ENCODE measurements around the gene XAGE3. TPM values are rescaled to one million over a fixed set of nuclear protein-coding genes. Genes with fewer than 3 reads are reported as not detected.

Gene XAGE3, protein sequence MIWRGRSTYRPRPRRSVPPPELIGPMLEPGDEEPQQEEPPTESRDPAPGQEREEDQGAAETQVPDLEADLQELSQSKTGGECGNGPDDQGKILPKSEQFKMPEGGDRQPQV
- total RNA-seq: not detected in 2 replicates

GRCh38 chrX:52867610-52868348 is at the start of gene XAGE3:
Gene XAGE3 (minus strand): TSS chrX:52868083. CDS start chrX:52867133, 950 bp downstream.

GRCh38 chrX:52896855-52897709 is 29.2 kb upstream of the XAGE3 start, which contains the start of gene FAM156B:
Gene FAM156B (plus strand): TSS chrX:52897330. CDS start chrX:52907226, 9,896 bp downstream.

Other genes with a start within 250 kb of the XAGE3 start
- gene SSX7, start 213.2 kb downstream of the XAGE3 start, total RNA-seq: not detected in 2 replicates
- not detected in 2 replicates for gene SSX2, start 160.9 kb downstream of the XAGE3 start, total RNA-seq
- not detected in 2 replicates for gene SSX2B, start 116.8 kb downstream of the XAGE3 start, total RNA-seq
- not detected in 2 replicates for gene SPANXN5, start 70.7 kb downstream of the XAGE3 start, total RNA-seq
- gene XAGE5, start 56.8 kb downstream of the XAGE3 start, total RNA-seq: not detected in 2 replicates
- 12.9 and 13.5 TPM in 2 replicates for gene FAM156B, start 29.2 kb upstream of the XAGE3 start, total RNA-seq
- gene FAM156A, start 90.4 kb upstream of the XAGE3 start, total RNA-seq: 7.1 and 7.8 TPM in 2 replicates
- 1.2 and 1.9 TPM in 2 replicates for gene GPR173, start 180.7 kb upstream of the XAGE3 start, total RNA-seq
- gene TSPYL2, start 214.3 kb upstream of the XAGE3 start, total RNA-seq: 21.6 and 31.0 TPM in 2 replicates
- 3.2 and 3.5 TPM in 2 replicates for gene KANTR, start 226.1 kb upstream of the XAGE3 start, total RNA-seq